Tibial artery (tissue), 4 donors: Measurements from ENCODE around the gene NDOR1.

ENCODE experiments used
- DNase-seq, 2 donors: peaks; one replicate each; pipeline ENCODE4 v3.0.0-alpha.2; 2019
- H3K27ac ChIP-seq, 2 donors: fragments of 200-600 bp; sonication (generic) in 1 of 2; 1 replicate in 1 of 2; 2 replicates in 1 of 2; pipeline ENCODE4 v1.5.1; 2018 to 2019; ENCODE audit warnings: mild to moderate bottlenecking in 1 of 2
- H3K27me3 ChIP-seq, 2 donors: fragments of 200-600 bp; sonication (generic) in 1 of 2; one replicate each; pipeline versions ENCODE4 v1.5.1 to v1.6.0; 2016 to 2019
- H3K36me3 ChIP-seq, 3 donors: fragments of 200-600 bp; sonication (generic) in 2 of 3; one replicate each; pipeline ENCODE4 v1.5.1; 2016 to 2019; ENCODE audit warnings: mild to moderate bottlenecking in 2 of 3
- H3K4me1 ChIP-seq, 4 donors: fragments of 200-600 bp; sonication (generic) in 2 of 4; 1 replicate in 3 of 4; 2 replicates in 1 of 4; pipeline ENCODE4 v1.5.1; 2016 to 2019
- H3K4me3 ChIP-seq, 2 donors: fragments of 200-600 bp; sonication (generic) in 1 of 2; 1 replicate in 1 of 2; 2 replicates in 1 of 2; pipeline ENCODE4 v1.5.1; 2018 to 2019; ENCODE audit warnings: mild to moderate bottlenecking in 2 of 2
- H3K9me3 ChIP-seq, 3 donors: fragments of 200-600 bp; sonication (generic) in 1 of 3; one replicate each; pipeline ENCODE4 v1.5.1; 2016 to 2019
- intact Hi-C: fragments of 100-400 bp; cut with DNase I; formaldehyde crosslinking; loops from one replicate; pipeline ENCODE4 v1.15.0; 2023; ENCODE audit warnings: low total_unique reads
- TF ChIP-seq, protein P1 (sequence below), 2 experiments: fragments of 200-600 bp in 1 of 2; fragments of 450-650 bp in 1 of 2; IDR thresholded peaks; one replicate each; pipeline ENCODE4 v1.5.1; 2017 to 2019; ENCODE audit warnings: antibody characterized with exemption in 2 of 2, mild to moderate bottlenecking in 1 of 2, moderate library complexity in 1 of 2

The NDOR1 gene

DNA sequence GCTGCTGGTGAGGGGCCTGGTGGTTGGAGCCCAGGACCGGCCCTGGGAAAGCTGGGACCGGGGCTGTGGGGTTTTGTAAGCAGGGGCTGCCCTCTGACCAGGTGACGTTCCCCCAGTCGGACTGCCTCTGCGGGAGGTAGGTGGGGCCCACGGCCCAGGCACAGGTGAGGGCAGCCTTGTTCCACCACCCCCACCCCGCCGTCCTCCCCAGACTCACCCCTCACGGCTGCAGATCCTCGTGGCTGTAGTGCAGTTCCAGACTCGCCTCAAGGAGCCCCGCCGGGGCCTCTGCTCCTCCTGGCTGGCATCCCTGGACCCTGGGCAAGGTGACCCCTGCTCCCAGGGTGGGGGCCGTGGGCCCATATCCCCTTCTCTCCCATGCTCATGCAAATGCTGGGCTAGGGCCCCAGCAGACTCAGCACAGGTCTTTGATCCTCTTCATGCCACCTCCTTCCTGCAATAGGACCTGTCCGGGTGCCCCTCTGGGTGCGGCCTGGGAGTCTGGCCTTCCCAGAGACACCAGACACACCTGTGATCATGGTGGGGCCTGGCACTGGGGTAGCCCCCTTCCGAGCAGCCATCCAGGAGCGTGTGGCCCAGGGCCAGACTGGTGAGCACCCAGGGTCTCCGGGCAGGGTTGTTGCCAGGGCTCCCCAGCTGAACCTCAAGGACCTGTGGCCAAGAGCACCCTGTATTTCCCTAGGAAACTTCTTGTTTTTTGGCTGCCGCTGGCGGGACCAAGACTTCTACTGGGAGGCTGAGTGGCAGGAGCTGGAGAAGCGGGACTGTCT lies 9.9 kb downstream of the NDOR1 start:
- intact Hi-C loops, result no loop called here
- H3K4me1 ChIP-seq, result peaks cover 0 to 24% (median 11%) of the 10 kb centered on the region in 4 donors
- DNase-seq, result no peak
- TF ChIP-seq, protein P1, sequence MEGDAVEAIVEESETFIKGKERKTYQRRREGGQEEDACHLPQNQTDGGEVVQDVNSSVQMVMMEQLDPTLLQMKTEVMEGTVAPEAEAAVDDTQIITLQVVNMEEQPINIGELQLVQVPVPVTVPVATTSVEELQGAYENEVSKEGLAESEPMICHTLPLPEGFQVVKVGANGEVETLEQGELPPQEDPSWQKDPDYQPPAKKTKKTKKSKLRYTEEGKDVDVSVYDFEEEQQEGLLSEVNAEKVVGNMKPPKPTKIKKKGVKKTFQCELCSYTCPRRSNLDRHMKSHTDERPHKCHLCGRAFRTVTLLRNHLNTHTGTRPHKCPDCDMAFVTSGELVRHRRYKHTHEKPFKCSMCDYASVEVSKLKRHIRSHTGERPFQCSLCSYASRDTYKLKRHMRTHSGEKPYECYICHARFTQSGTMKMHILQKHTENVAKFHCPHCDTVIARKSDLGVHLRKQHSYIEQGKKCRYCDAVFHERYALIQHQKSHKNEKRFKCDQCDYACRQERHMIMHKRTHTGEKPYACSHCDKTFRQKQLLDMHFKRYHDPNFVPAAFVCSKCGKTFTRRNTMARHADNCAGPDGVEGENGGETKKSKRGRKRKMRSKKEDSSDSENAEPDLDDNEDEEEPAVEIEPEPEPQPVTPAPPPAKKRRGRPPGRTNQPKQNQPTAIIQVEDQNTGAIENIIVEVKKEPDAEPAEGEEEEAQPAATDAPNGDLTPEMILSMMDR (IDR thresholded peaks at IDR 0.05), result no peak
- H3K4me3 ChIP-seq, result no peak overlapping the region
- H3K36me3 ChIP-seq, result peaks cover 0 to 28% (median 0%) of the 10 kb centered on the region in 3 donors
- no peaks in the 10 kb centered on the region for H3K9me3 ChIP-seq
- H3K27me3 ChIP-seq, result no peaks in the 10 kb centered on the region
- no peak overlapping the region for H3K27ac ChIP-seq

- no peak for DNase-seq
- Histone ChIP-seq H3K4me1 (peaks cover 0 to 28% (median 13%) of the 10 kb centered on the region in 4 donors), H3K36me3 (peaks cover 0 to 24% (median 0%) of the 10 kb centered on the region in 3 donors), H3K9me3 (no peaks in the 10 kb centered on the region), H3K27me3 (peaks cover 0 to 4% of the 10 kb centered on the region in 2 donors), H3K27ac (no peak overlapping the region), H3K4me3 (no peak overlapping the region)
- intact Hi-C loops, result no loop called here
- TF ChIP-seq, protein P1 (IDR thresholded peaks at IDR 0.05), result no peak
These were observed 10.9 kb downstream of the NDOR1 start for GRCh38 chr9:137216188-137216965.

DNA sequence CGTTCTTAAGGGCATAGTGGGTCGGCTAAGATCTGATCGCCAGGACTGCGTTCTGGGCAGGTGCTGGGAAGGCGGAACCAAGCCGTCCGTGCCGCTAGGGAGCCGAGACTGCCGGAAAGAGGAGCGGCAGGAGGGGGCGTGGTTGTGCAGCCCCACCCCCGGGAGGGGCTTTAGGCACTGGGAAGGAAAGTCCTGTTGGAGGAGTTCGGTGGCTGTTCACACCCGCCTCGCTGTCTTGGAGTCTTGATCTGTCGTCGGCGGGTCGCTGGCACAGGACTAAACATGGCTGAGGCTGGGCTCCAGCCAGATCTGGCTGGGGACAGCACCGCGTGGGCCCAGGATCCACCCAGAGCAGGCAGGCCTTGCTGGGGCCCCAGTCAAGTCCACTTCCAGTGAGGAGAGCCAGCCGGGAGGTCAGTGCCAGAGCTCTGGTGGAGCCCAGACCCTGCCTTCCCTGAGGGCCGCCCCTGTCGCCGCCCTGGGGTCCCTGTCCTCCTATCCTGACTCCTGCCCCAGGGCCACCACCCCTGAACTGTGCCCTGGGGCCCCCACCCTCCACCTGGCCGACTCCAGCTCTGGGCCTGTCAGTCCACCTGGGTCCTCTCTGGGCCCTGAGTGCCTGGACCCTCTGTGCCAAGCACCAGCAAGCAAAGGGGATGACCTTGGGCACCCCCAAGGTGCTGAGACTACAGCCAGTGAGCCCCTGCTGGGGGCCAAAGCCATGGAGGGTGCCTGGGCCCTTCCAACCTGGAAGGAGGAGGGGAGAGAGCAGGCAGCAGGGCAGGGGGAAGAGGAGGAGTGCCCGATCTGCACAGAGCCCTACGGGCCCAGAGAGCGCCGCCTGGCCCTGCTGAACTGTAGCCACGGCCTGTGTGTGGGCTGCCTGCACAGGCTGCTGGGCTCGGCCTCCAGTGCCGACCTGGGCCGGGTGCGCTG lies 12.0 kb downstream of the NDOR1 start:
- H3K4me3 ChIP-seq, result peak overlapping the region; percentile 21 to 42
- H3K27ac ChIP-seq, result peak overlapping the region; percentile 20 to 53
- H3K4me1 ChIP-seq, result peaks cover 0 to 35% (median 21%) of the 10 kb centered on the region in 4 donors
- DNase-seq, result peak; percentile 60 to 80
- intact Hi-C loops, result no loop called here
- H3K36me3 ChIP-seq, result peaks cover 0 to 24% (median 0%) of the 10 kb centered on the region in 3 donors
- H3K9me3 ChIP-seq, result no peaks in the 10 kb centered on the region
- peaks cover 0 to 8% of the 10 kb centered on the region in 2 donors for H3K27me3 ChIP-seq
- TF ChIP-seq, protein P1 (IDR thresholded peaks at IDR 0.05), result no peak

DNA sequence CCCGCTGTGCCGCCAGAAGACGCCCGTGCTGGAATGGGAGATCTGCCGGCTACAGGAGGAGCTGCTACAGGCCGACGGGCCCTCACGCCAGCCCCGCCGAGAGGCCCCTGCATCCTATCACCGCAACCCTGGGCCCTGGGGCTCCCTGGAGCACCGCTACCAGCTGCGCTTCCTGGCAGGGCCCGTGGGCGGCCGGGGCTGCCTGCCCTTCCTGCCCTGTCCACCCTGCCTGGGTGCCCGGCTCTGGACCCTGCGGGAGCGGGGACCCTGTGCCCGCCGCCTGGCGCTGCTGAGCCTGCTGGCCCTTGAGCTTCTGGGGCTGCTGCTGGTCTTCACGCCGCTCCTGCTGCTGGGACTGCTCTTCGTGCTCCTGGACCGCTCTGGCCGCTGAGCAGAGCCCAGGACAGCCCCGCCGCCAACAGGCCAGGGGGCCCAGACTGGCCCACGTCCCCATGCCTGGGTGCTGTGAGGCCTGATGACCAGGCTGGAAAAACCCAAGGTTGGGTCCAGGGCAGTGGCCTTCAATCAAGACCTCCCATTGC lies 12.8 kb downstream of the NDOR1 start:
- no peak overlapping the region for H3K27ac ChIP-seq
- H3K36me3 ChIP-seq, result peaks cover 0 to 24% (median 0%) of the 10 kb centered on the region in 3 donors
- intact Hi-C loops, result no loop called here
- no peak overlapping the region for H3K4me3 ChIP-seq
- TF ChIP-seq, protein P1 (IDR thresholded peaks at IDR 0.05), result no peak
- H3K27me3 ChIP-seq, result peaks cover 0 to 8% of the 10 kb centered on the region in 2 donors
- no peaks in the 10 kb centered on the region for H3K9me3 ChIP-seq
- DNase-seq, result no peak
- peaks cover 0 to 40% (median 26%) of the 10 kb centered on the region in 4 donors for H3K4me1 ChIP-seq
